ENCODE data around the gene RPL26. TPM values are rescaled to one million over a fixed set of nuclear protein-coding genes. Genes with fewer than 3 reads are reported as not detected.

Gene RPL26
- total RNA-seq, 1 donor from 2014 or later = 2,711 TPM

Other genes with a start within 250 kb of the RPL26 start
- 6.4 and 16.6 TPM in 2 replicates for gene PER1, start 230.8 kb downstream of the RPL26 start, total RNA-seq
- 10.5 and 12.3 TPM in 2 replicates for gene VAMP2, start 220.2 kb downstream of the RPL26 start, total RNA-seq
- 11.5 and 15.9 TPM in 2 replicates for gene TMEM107, start 206.8 kb downstream of the RPL26 start, total RNA-seq
- 13.1 and 14.0 TPM in 2 replicates for gene BORCS6, start 193.0 kb downstream of the RPL26 start, total RNA-seq
- 1.3 and 2.0 TPM in 2 replicates for gene AURKB, start 172.6 kb downstream of the RPL26 start, total RNA-seq
- 2.9 and 3.8 TPM in 2 replicates for gene CTC1, start 135.1 kb downstream of the RPL26 start, total RNA-seq
- 16.1 and 20.6 TPM in 2 replicates for gene PFAS, start 133.9 kb downstream of the RPL26 start, total RNA-seq
- 10.6 and 10.9 TPM in 2 replicates for gene RANGRF, start 94.5 kb downstream of the RPL26 start, total RNA-seq
- 1.1 and 2.0 TPM in 2 replicates for gene SLC25A35, start 87.8 kb downstream of the RPL26 start, total RNA-seq
- not detected in 2 replicates for gene ARHGEF15, start 73.0 kb downstream of the RPL26 start, total RNA-seq
- gene ODF4, start 43.4 kb downstream of the RPL26 start, total RNA-seq = not detected in 2 replicates
- gene RNF222, start 14.6 kb upstream of the RPL26 start, total RNA-seq = not detected in 2 replicates
- gene NDEL1, start 52.7 kb upstream of the RPL26 start, total RNA-seq = 71.1 and 74.7 TPM in 2 replicates
- gene MYH10, start 247.5 kb upstream of the RPL26 start, total RNA-seq = 10.7 and 17.9 TPM in 2 replicates